ENCODE measurements around the gene DAD1. TPM values are rescaled to one million over a fixed set of nuclear protein-coding genes. Genes with fewer than 3 reads are reported as not detected.

Gene DAD1
- total RNA-seq, 2 donors from 2014 or later: 163 to 219 TPM

DNA sequence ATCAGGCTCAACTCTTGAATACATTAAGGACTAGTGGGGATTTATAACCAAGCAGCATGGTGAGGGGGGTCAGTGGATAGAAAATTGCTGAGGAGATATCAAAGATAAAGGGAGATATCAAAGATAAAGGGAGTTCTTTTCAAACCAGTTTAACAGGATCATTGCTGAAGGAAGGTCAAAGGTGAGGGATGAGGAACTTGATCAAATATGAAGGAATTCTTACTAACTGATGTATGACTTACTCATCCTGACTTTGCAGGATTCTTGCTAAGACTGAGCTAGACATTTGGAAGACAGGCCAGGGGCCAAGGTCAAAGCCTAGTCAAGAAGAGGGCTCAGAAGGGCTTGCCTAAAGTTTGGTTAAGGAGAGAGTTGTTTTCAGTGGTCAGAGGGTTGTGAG, 13.8 kb upstream of the DAD1 start:
- intact Hi-C loops (cut with DNase I): no loop called here
- no peak overlapping the region for H3K27ac ChIP-seq
- no peak for TF ChIP-seq CTCF (IDR thresholded peaks at IDR 0.05)
- H3K4me1 ChIP-seq: no peaks in the 10 kb centered on the region
- peaks cover 7% of the 10 kb centered on the region for H3K36me3 ChIP-seq
- no peak overlapping the region for H3K4me3 ChIP-seq
- DNase-seq: no peak
- no peaks in the 10 kb centered on the region for H3K27me3 ChIP-seq
- no peak overlapping the region for H3K9ac ChIP-seq (ENCODE audit: low read depth in 2 of 2, low read length in 2 of 2)
- H3K9me3 ChIP-seq: no peaks in the 10 kb centered on the region

DNA sequence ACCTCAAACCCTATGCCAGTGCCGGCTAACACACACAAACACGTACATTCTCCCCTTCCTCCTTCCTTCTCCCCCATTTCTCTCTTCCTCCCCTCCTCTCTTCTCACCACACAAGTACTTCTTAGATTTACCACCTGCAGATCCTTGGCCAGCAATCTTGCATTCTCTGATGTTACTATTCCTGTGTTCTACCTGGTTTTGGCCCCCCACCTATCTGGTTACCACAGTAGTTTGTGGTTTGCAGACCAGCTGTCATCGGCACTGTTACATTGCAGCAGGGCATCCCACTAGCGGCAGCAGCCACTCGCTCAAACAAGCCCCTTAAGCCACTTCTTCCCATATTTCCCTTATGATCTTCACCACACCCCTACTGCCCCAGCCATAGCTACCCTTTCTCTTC, 13.0 kb upstream of the DAD1 start:
- Histone ChIP-seq H3K4me1 (no peaks in the 10 kb centered on the region), H3K9me3 (no peaks in the 10 kb centered on the region), H3K27ac (no peak overlapping the region), H3K27me3 (no peaks in the 10 kb centered on the region), H3K4me3 (no peak overlapping the region), H3K36me3 (peaks cover 7% of the 10 kb centered on the region), H3K9ac (ENCODE audit: low read depth in 2 of 2, low read length in 2 of 2) (no peak overlapping the region)
- no peak for DNase-seq
- intact Hi-C loops (cut with DNase I): no loop called here
- no peak for TF ChIP-seq CTCF (IDR thresholded peaks at IDR 0.05)

DNA sequence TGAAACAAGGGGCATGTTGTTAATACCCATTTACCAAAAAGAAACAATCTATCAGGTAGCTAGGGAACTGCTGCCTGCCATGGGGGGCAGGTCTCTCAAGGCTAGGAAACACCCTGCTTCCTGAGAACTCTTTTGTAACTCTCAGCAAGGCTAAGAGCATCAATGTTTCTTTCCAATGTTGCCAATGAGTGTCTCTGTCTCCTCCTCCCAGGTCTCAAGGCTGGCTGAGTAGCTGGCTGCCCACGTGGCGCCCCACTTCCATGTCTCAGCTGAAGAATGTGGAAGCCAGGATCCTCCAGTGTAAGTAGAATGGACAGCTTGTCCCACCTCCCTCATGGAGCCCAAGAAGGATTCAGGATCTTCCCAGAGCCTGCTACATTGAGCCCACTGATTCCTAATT, 12.4 kb upstream of the DAD1 start:
- Histone ChIP-seq H3K27ac (no peak overlapping the region), H3K36me3 (peaks cover 7% of the 10 kb centered on the region), H3K27me3 (no peaks in the 10 kb centered on the region), H3K9me3 (no peaks in the 10 kb centered on the region), H3K9ac (ENCODE audit: low read depth in 2 of 2, low read length in 2 of 2) (no peak overlapping the region), H3K4me1 (no peaks in the 10 kb centered on the region), H3K4me3 (no peak overlapping the region)
- no peak for DNase-seq
- TF ChIP-seq CTCF (IDR thresholded peaks at IDR 0.05): no peak
- intact Hi-C loops (cut with DNase I): no loop called here

- DNase-seq: no peak
- Histone ChIP-seq H3K4me3 (no peak overlapping the region), H3K4me1 (no peaks in the 10 kb centered on the region), H3K36me3 (peaks cover 7% of the 10 kb centered on the region), H3K27me3 (no peaks in the 10 kb centered on the region), H3K9ac (ENCODE audit: low read depth in 2 of 2, low read length in 2 of 2) (no peak overlapping the region), H3K27ac (no peak overlapping the region), H3K9me3 (no peaks in the 10 kb centered on the region)
- TF ChIP-seq CTCF (IDR thresholded peaks at IDR 0.05): no peak
- intact Hi-C loops (cut with DNase I): no loop called here
Observed at GRCh38 chr14:22600027-22600426, 11.0 kb upstream of the DAD1 start.

DNA sequence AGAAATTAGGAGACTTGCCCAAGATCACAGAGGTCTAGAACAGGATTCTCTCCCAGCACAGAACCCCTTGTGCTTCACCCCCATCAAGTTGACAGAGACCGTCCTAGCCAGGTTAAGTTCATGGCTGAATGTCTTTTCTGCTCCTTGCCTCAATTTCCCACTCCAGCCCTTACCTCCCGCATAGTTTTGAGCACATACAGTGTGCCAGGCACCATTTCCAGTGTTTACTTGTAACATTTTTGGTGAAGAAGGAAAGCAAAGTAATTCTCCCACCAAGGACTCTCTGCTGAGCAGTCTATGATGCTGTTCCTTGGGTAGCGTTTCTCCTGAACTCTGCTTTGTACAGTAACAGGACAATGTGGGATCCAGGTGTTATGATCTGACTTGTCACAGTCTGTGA, 10.3 kb upstream of the DAD1 start:
- TF ChIP-seq CTCF (IDR thresholded peaks at IDR 0.05): no peak
- intact Hi-C loops (cut with DNase I): no loop called here
- H3K36me3 ChIP-seq: peaks cover 7% of the 10 kb centered on the region
- H3K27ac ChIP-seq: no peak overlapping the region
- peak overlapping the region in 1 of 2 donors; percentile 89 for H3K9ac ChIP-seq (ENCODE audit: low read depth in 2 of 2, low read length in 2 of 2)
- no peaks in the 10 kb centered on the region for H3K9me3 ChIP-seq
- peak overlapping the region; percentile 56 for H3K4me3 ChIP-seq
- DNase-seq: no peak
- no peaks in the 10 kb centered on the region for H3K4me1 ChIP-seq
- no peaks in the 10 kb centered on the region for H3K27me3 ChIP-seq

DNA sequence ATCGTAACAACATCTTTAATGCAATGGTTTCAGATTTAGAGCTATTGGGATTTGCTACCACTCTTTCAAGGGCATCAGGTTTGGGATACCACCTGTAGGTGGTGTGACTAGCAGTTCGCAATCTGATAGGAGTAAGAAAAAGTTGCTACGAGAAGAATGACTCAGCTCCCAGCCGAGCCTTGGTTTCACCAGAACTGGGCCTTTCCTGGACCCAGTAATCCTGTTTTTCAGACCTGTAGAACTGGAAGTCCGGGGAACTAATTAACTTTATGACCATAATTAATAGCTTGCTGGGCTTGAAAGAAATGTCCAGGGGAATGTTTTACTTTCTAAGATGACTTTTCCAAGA, 9.8 kb upstream of the DAD1 start:
- H3K4me1 ChIP-seq: no peaks in the 10 kb centered on the region
- peaks cover 6% of the 10 kb centered on the region for H3K36me3 ChIP-seq
- H3K9ac ChIP-seq (ENCODE audit: low read depth in 2 of 2, low read length in 2 of 2): peak overlapping the region; percentile 85 to 89
- intact Hi-C loops (cut with DNase I): no loop called here
- no peak for TF ChIP-seq CTCF (IDR thresholded peaks at IDR 0.05)
- peak; percentile 65 for DNase-seq
- H3K4me3 ChIP-seq: peak overlapping the region; percentile 56
- no peaks in the 10 kb centered on the region for H3K27me3 ChIP-seq
- no peaks in the 10 kb centered on the region for H3K9me3 ChIP-seq
- H3K27ac ChIP-seq: peak overlapping the region; percentile 88
